Activated B cell treated with CpG ODN at 0.5 μM for 24 hours (primary cell): ENCODE measurements around the gene UBE2E2. TPM values are rescaled to one million over a fixed set of nuclear protein-coding genes. Genes with fewer than 3 reads are reported as not detected.
"Not testable (repeated sequence)": the region's sequence is repeated elsewhere in the genome, so short reads cannot be mapped to it uniquely, and the experiment has no call there.

Source experiments
- ATAC-seq: fragments of 200-7000 bp; cut with Tn5 transposase; one replicate; pipeline ENCODE4 v1.10.0; 2021; ENCODE audit warnings: low read depth, mild to moderate bottlenecking, moderate library complexity
- CTCF ChIA-PET: fragments of 350-600 bp; sonication (Branson Sonifier 250); formaldehyde crosslinking; loops from one replicate; lab custom pipeline; 2021; ENCODE audit warnings: antibody characterized with exemption; lab: Charles Lee
- POLR2A ChIA-PET: fragments of 350-600 bp; sonication (Branson Sonifier 250); formaldehyde crosslinking; loops from one replicate; lab custom pipeline; 2021; ENCODE audit warnings: antibody characterized with exemption; lab: Charles Lee
- DNase-seq: peaks from one replicate; pipeline ENCODE4 v3.0.0; 2022
- H3K27ac Mint-ChIP-seq: one replicate; pipeline ENCODE4 v1.8.0; 2020; ENCODE audit warnings: mixed read lengths
- H3K27me3 Mint-ChIP-seq: one replicate; pipeline ENCODE4 v1.8.0; 2021; ENCODE audit warnings: mixed read lengths
- H3K36me3 Mint-ChIP-seq: one replicate; pipeline ENCODE4 v1.8.0; 2021; ENCODE audit warnings: low read depth, mixed read lengths
- H3K4me1 Mint-ChIP-seq: one replicate; pipeline ENCODE4 v1.8.0; 2021; ENCODE audit warnings: mixed read lengths
- H3K4me3 Mint-ChIP-seq: one replicate; pipeline ENCODE4 v1.8.0; 2020; ENCODE audit warnings: mild to moderate bottlenecking, mixed read lengths
- H3K9me3 Mint-ChIP-seq: one replicate; pipeline ENCODE4 v1.8.0; 2020; ENCODE audit warnings: mixed read lengths
- intact Hi-C: fragments of 100-400 bp; cut with micrococcal nuclease; formaldehyde crosslinking; loops from one replicate; pipeline ENCODE4 v1.15.1; 2024
- total RNA-seq: library from RNA; stranded (reverse); gene quantifications from 2 replicates; pipeline ENCODE4 v1.2.3, GENCODE V29; 2022
- TF ChIP-seq, protein P1 (sequence below): fragments of 200-600 bp; IDR thresholded peaks from one replicate; pipeline ENCODE4 v1.8.0; 2022; ENCODE audit warnings: antibody characterized with exemption, mild to moderate bottlenecking

Gene UBE2E2
- total RNA-seq, 1 donor from 2014 or later, result 48.5 TPM

DNA sequence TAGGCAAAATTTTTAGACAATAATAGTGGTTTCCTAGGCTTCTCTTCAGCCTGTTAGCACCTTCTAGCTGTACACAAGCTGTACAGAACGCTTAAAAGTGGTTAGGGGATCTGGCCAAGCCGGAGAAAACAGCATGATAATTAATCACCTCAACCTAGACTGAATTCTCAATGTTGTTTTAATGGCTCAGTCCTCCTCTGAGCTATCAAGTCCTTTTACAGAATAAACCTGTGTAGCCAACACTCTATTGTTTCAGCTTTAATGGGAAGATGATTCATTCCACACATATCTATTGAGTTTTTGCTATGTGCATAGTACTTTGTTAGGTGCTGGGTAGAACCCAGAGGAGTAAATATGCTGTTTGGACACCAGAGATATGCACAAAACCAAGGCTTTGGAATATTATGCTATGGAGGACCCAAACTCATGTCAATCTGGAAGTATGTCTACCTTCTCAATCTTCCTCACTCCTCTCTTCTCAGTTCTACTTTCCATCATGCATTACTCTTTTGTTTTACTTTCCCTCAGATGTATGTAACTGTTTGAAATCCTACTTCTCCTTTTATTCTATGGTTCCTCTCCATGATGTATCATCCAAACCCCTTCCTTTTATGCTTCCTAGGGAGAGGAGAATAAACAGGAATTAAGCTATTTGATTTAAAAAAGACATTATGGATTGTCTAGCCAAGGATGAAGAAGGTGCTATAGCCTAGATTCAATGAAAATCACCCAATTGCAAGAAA is 27.6 kb upstream of the UBE2E2 start:
- TF ChIP-seq, protein P1, sequence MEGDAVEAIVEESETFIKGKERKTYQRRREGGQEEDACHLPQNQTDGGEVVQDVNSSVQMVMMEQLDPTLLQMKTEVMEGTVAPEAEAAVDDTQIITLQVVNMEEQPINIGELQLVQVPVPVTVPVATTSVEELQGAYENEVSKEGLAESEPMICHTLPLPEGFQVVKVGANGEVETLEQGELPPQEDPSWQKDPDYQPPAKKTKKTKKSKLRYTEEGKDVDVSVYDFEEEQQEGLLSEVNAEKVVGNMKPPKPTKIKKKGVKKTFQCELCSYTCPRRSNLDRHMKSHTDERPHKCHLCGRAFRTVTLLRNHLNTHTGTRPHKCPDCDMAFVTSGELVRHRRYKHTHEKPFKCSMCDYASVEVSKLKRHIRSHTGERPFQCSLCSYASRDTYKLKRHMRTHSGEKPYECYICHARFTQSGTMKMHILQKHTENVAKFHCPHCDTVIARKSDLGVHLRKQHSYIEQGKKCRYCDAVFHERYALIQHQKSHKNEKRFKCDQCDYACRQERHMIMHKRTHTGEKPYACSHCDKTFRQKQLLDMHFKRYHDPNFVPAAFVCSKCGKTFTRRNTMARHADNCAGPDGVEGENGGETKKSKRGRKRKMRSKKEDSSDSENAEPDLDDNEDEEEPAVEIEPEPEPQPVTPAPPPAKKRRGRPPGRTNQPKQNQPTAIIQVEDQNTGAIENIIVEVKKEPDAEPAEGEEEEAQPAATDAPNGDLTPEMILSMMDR, result no peak
- Mint-ChIP-seq H3K27me3 (peaks cover 2% of the 10 kb centered on the region), H3K4me1 (no peaks in the 10 kb centered on the region), H3K27ac (no peak overlapping the region), H3K36me3 (no peaks in the 10 kb centered on the region), H3K4me3 (no peak overlapping the region), H3K9me3 (peaks cover 9% of the 10 kb centered on the region)
- ATAC-seq (no peak), DNase-seq (no peak)
- ChIA-PET POLR2A (no interaction called here), CTCF (no interaction called here)
- intact Hi-C loops, result no loop called here

DNA sequence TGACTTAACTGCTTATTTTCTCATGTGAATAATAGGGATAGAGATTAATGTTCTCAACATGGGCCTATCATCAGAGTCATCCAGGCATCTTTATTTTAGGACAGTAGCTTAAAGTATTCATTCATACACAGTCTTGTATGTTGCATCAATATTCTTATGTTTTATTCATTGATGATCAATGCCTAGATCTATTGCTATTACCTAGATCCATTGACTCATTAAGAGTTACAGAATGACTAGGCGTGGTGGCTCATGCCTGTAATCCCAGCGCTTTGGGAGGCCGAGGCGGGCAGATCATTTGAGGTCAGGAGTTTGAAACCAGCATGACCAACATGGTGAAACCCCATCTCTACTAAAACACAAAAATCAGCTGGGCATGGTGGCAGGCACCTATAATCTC is 26.3 kb upstream of the UBE2E2 start:
- H3K9me3 Mint-ChIP-seq, H3K27ac Mint-ChIP-seq, DNase-seq, H3K4me3 Mint-ChIP-seq, POLR2A ChIA-PET, H3K4me1 Mint-ChIP-seq, intact Hi-C loops, ATAC-seq, H3K27me3 Mint-ChIP-seq, CTCF ChIA-PET, H3K36me3 Mint-ChIP-seq: not testable (repeated sequence)

DNA sequence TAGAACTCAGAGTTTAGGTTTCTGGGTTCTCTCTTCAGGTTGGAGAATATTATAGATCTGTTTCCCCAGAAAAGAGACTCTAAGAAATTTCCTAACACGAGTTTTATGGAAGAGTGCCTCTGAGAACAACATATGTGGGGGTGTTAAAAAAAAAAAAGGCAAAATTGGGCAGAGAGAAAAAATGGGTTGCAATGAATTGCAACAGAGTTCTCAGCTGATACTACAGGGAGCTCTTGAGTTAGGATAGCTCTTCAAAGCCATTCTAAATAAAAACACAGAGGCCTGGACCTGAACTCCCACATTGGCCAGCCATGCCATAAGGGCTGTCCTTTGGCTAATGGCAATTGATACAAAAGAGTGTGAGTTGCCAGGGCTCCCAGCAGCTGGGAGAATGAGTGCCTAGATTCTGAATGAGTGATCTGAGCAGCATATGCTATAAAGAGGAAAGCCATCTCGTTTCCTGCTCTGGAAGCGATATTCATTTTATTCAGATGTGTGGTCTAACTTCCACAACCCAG is 20.1 kb upstream of the UBE2E2 start:
- Mint-ChIP-seq H3K9me3 (no peaks in the 10 kb centered on the region), H3K27ac (no peak overlapping the region), H3K4me3 (no peak overlapping the region), H3K27me3 (no peaks in the 10 kb centered on the region), H3K4me1 (no peaks in the 10 kb centered on the region), H3K36me3 (no peaks in the 10 kb centered on the region)
- TF ChIP-seq, protein P1, result no peak
- ChIA-PET POLR2A (no interaction called here), CTCF (interaction anchor here (0.6 kb wide), 1 partner anchor 585 kb away, joined by 3 read pairs; no protein-coding TSS in a partner anchor)
- DNase-seq (no peak), ATAC-seq (no peak)
- intact Hi-C loops, result no loop called here

DNA sequence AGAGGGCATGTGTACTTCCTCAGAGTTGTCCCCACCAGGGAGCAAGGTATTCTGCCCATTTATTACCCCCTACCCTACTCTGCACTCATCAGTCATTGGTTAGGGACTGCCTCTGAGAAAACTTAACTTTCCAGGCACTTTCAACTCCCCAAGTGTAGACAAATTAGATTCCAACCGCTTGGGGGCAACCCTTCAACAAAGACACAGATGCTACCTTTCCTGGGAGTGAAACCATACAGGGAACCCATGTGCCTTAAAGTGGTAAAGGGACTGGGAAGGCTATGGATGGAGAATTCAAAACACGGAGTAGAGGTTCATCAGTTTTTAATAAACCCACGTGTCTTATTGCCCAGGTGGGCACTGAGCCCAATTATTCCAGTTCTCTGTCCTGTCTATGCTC is 19.4 kb upstream of the UBE2E2 start:
- Mint-ChIP-seq H3K9me3 (no peaks in the 10 kb centered on the region), H3K27ac (no peak overlapping the region), H3K4me3 (no peak overlapping the region), H3K27me3 (no peaks in the 10 kb centered on the region), H3K4me1 (no peaks in the 10 kb centered on the region), H3K36me3 (no peaks in the 10 kb centered on the region)
- POLR2A ChIA-PET, result no interaction called here
- intact Hi-C loops, result no loop called here
- TF ChIP-seq, protein P1, result no peak
- CTCF ChIA-PET, result no interaction called here
- no peak for ATAC-seq
- no peak for DNase-seq

DNA sequence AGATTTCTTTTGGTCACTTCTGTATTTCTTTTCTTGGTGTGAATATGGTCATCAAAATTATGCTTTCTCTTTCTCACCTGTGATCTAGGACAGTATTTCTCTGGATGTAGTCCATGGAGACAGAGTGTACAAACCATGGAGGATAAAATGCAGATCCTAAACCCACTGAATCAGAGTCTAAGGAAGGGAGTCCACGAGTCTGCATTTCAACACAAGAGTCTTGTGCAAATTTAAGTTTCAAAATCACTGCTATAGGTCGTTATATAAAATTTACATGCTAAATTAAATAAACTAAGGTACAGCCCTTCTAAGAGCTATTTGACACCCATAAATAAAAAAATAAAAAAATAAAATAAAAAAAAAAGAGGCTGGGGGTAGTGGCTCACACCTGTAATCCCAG is 17.3 kb upstream of the UBE2E2 start:
- TF ChIP-seq, protein P1, result no peak
- no peaks in the 10 kb centered on the region for H3K36me3 Mint-ChIP-seq
- POLR2A ChIA-PET, result no interaction called here
- CTCF ChIA-PET, result no interaction called here
- H3K27me3 Mint-ChIP-seq, result no peaks in the 10 kb centered on the region
- no peak for ATAC-seq
- H3K4me3 Mint-ChIP-seq, result no peak overlapping the region
- no peaks in the 10 kb centered on the region for H3K9me3 Mint-ChIP-seq
- H3K27ac Mint-ChIP-seq, result no peak overlapping the region
- DNase-seq, result no peak
- intact Hi-C loops, result no loop called here
- H3K4me1 Mint-ChIP-seq, result peaks cover 2% of the 10 kb centered on the region
